T-cell (primary cell): ENCODE measurements around the gene RHOF. TPM values are rescaled to one million over a fixed set of nuclear protein-coding genes. Genes with fewer than 3 reads are reported as not detected.
A peak's percentile ranks its signal among the peaks of the same experiment; 100 is the strongest.

Source experiments
- ATAC-seq, 4 experiments: fragments of 200-7000 bp in 3 of 4; fragments of 150-1000 bp in 1 of 4; cut with Tn5 transposase; replicated peaks in 1 of 4; 1 replicate in 3 of 4; 2 replicates in 1 of 4; pipeline ENCODE4 v1.10.0; 2021; ENCODE audit warnings: moderate library complexity in 3 of 4, mild to moderate bottlenecking in 2 of 4, moderate number of reproducible peaks in 1 of 4
- CTCF ChIA-PET, 2 donors: fragments of 300-600 bp; sonication (Branson Sonifier 250); formaldehyde crosslinking; loops; one replicate each; lab custom pipeline; 2022; ENCODE audit warnings: antibody characterized with exemption in 2 of 2; lab: Charles Lee
- POLR2A ChIA-PET, 2 donors: fragments of 300-600 bp; sonication (Branson Sonifier 250); formaldehyde crosslinking; loops; one replicate each; lab custom pipeline; 2022; ENCODE audit warnings: antibody characterized with exemption in 2 of 2; lab: Charles Lee
- DNase-seq, 35 experiments: peaks; one replicate each; pipeline versions ENCODE4 v3.0.0 to v3.0.0-alpha.2; 2013 to 2023
- H3K27ac ChIP-seq: one replicate; pipeline ENCODE4 v1.5.1; 2013; ENCODE audit warnings: low read length
- H3K27me3 ChIP-seq, 2 experiments: replicated peaks in 1 of 2; 1 replicate in 1 of 2; 2 replicates in 1 of 2; pipeline versions ENCODE4 v1.6.1 to v1.7.0; 2013; ENCODE audit warnings: low read length in 1 of 2, mixed read lengths in 1 of 2; ENCODE audit not compliant: control insufficient read depth in 2 of 2, insufficient read depth in 2 of 2; ENCODE audit errors: extremely low read depth in 1 of 2
- H3K36me3 ChIP-seq, 2 donors: 1 replicate in 1 of 2; 2 replicates in 1 of 2; pipeline versions ENCODE4 v1.6.1 to v1.7.0; 2013; ENCODE audit warnings: low read length in 1 of 2; ENCODE audit not compliant: control insufficient read depth in 2 of 2, insufficient read depth in 1 of 2; ENCODE audit errors: extremely low read depth in 1 of 2
- H3K4me1 ChIP-seq, 2 experiments: 1 replicate in 1 of 2; 2 replicates in 1 of 2; pipeline versions ENCODE4 v1.6.1 to v1.7.0; 2013; ENCODE audit warnings: low read length in 2 of 2, mixed read lengths in 1 of 2; ENCODE audit not compliant: insufficient read depth in 2 of 2, control insufficient read depth in 1 of 2; ENCODE audit errors: extremely low read depth in 1 of 2
- H3K4me3 ChIP-seq, 2 donors: 1 replicate in 1 of 2; 2 replicates in 1 of 2; pipeline versions ENCODE4 v1.5.1 to v1.7.0; 2013; ENCODE audit warnings: mild to moderate bottlenecking in 2 of 2, low read length in 1 of 2, moderate library complexity in 1 of 2; ENCODE audit not compliant: control insufficient read depth in 1 of 2; ENCODE audit errors: extremely low read depth in 1 of 2
- H3K9me3 ChIP-seq: 2 replicates; pipeline ENCODE4 v1.7.0; 2013
- H3K27ac Mint-ChIP-seq, 2 donors: one replicate each; pipeline ENCODE4 v1.8.0; 2020 to 2021; ENCODE audit warnings: mild to moderate bottlenecking in 2 of 2, mixed read lengths in 2 of 2
- H3K27me3 Mint-ChIP-seq, 2 donors: one replicate each; pipeline ENCODE4 v1.8.0; 2021 to 2022; ENCODE audit warnings: mixed read lengths in 2 of 2
- H3K36me3 Mint-ChIP-seq: one replicate; pipeline ENCODE4 v1.8.0; 2021; ENCODE audit warnings: mixed read lengths
- H3K4me1 Mint-ChIP-seq, 3 donors: one replicate each; pipeline ENCODE4 v1.8.0; 2020 to 2022; ENCODE audit warnings: mixed read lengths in 3 of 3, mild to moderate bottlenecking in 1 of 3
- H3K4me3 Mint-ChIP-seq, 3 donors: one replicate each; pipeline ENCODE4 v1.8.0; 2020 to 2022; ENCODE audit warnings: mild to moderate bottlenecking in 3 of 3, mixed read lengths in 3 of 3, moderate library complexity in 3 of 3
- H3K9me3 Mint-ChIP-seq, 3 donors: one replicate each; pipeline ENCODE4 v1.8.0; 2020 to 2022; ENCODE audit warnings: mixed read lengths in 3 of 3
- WGBS: methylation state at CpG from one replicate; pipeline ENCODE4 v1.1.5; 2013; ENCODE audit warnings: missing lambda C conversion rate; ENCODE audit not compliant: insufficient coverage; 5-methylcytosine and 5-hydroxymethylcytosine counted together
- total RNA-seq, 35 experiments: library from RNA in 6 of 35; stranded (reverse) in 6 of 35; fragments of 120-200 nt in 1 of 35; gene quantifications; one replicate each; pipeline versions ENCODE4 v1.2.1 to v1.2.4 and lab custom pipeline; 2013 to 2026

Gene RHOF
- total RNA-seq, 5 donors from 2014 or later (not counting 1 experiment from before 2014, with no cell fraction given), result 137 to 158 (median 145) TPM

DNA sequence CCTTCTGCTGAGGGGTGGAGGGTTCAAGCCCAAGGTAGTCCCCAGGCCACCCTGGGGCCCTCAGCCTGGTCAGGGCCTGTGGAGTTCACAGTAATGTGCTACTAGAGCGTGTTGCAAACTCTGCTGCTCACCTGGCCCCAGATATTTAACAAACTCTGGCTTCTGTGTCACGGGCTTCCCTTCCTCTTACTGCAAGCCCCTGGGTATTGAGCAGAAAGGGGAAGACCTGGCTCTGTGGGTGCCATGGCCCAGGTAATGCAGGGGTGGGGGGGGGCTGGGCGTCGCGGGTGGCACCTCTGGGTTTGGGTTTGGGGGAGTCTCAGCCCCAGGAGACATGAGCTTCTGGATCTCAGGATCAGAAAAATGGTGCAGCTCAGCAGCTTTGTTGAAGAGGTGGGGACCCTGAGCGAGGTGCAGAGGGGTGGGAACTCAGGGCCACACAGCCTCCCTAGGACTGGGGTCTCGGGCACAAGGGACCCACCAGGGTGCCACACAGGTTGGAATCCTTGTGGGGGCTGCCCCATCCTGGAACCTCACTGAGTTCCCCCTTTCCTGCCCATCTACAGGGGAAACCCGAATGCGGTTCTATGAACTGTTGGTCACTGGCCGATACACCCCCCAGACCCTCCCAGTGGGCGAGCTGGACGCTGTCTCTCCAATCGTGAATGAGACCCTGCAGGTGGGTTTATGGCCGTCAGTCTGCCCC lies 14.3 kb upstream of the RHOF start:
- peaks cover 0 to 46% of the 10 kb centered on the region in 2 donors for H3K36me3 ChIP-seq
- Mint-ChIP-seq H3K27me3 (no peaks in the 10 kb centered on the region), H3K4me1 (peaks cover 42 to 61% (median 44%) of the 10 kb centered on the region in 3 donors), H3K4me3 (peak overlapping the region; percentile 92 to 98 (median 98)), H3K9me3 (no peaks in the 10 kb centered on the region), H3K36me3 (peaks cover 23% of the 10 kb centered on the region), H3K27ac (peak overlapping the region; percentile 79 to 82)
- WGBS, result 61% methylated on average over 5 of the region's 14 CpGs
- H3K4me3 ChIP-seq, result no peak overlapping the region
- DNase-seq (no peak), ATAC-seq (no peak)
- peak overlapping the region; percentile 40 for H3K27ac ChIP-seq
- H3K9me3 ChIP-seq, result no peaks in the 10 kb centered on the region
- H3K27me3 ChIP-seq, result no peaks in the 10 kb centered on the region
- H3K4me1 ChIP-seq, result peaks cover 25 to 80% of the 10 kb centered on the region in 2 experiments
- POLR2A ChIA-PET, result interaction anchor here in 1 of 2 donors (0.5 to 0.7 kb wide), 3 partner anchors 12 to 228 kb away, joined by 3 to 4 read pairs (median 3); partner anchors contain the start of gene PSMD9
- CTCF ChIA-PET, result interaction anchor here (0.6 to 13.1 kb wide), 4 partner anchors 12 to 116 kb away, joined by 3 to 344 read pairs (median 48); partner anchors contain the start of gene RHOF (in 2 of the 2)

GRCh38 chr12:121806546-121807423 lies 13.3 kb upstream of the RHOF start:
- CTCF ChIA-PET, result interaction anchor here (0.5 to 13.1 kb wide), 5 partner anchors 11 to 384 kb away, joined by 3 to 344 read pairs (median 4); partner anchors contain the start of gene RHOF (in 2 of the 2)
- H3K4me3 Mint-ChIP-seq, result peak overlapping the region; percentile 92 to 98 (median 98)
- H3K27me3 Mint-ChIP-seq, result no peaks in the 10 kb centered on the region
- POLR2A ChIA-PET, result interaction anchor here (0.5 to 1.4 kb wide), 8 partner anchors 11 to 128 kb away, joined by 3 to 11 read pairs (median 4); partner anchors contain the start of gene PSMD9 (in 1 of the 2)
- no peaks in the 10 kb centered on the region for H3K9me3 Mint-ChIP-seq
- peaks cover 39 to 57% (median 46%) of the 10 kb centered on the region in 3 donors for H3K4me1 Mint-ChIP-seq
- peak overlapping the region; percentile 71 to 82 for H3K4me3 ChIP-seq
- peak overlapping the region; percentile 40 for H3K27ac ChIP-seq
- peaks cover 25% of the 10 kb centered on the region for H3K36me3 Mint-ChIP-seq
- peaks cover 0 to 46% of the 10 kb centered on the region in 2 donors for H3K36me3 ChIP-seq
- DNase-seq (no peak), ATAC-seq (no peak)
- H3K27ac Mint-ChIP-seq, result peak overlapping the region; percentile 94 to 99
- H3K27me3 ChIP-seq, result no peaks in the 10 kb centered on the region
- H3K9me3 ChIP-seq, result no peaks in the 10 kb centered on the region
- 58% methylated on average over 12 of the region's 21 CpGs for WGBS
- H3K4me1 ChIP-seq, result peaks cover 25 to 71% of the 10 kb centered on the region in 2 experiments

DNA sequence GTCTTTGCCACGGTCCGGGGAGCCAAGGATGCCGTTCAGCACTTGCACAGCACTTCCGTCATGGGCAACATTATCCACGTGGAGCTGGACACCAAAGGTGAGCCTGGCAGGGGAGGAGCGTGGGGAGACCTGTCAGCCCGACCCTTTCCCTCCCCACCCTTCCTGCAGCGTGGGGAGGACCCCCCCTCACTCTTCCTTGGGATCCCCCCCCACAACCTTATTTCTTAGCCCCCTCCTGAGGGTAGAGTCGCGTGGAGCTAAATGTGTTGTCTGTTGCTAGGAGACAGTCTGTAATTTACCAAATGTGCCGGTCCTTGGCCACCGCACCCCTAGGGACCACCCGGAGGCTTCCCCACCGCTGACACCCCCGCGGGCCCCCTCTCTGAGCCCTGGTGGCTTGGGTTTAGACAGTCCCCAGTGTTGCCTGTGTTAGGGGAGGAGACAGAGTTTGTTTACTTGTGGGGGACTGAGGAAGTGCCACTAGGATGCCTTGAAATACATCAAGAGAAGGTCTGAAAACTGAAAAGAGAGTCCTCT lies 12.6 kb upstream of the RHOF start:
- ATAC-seq (peak in 3 of 4 experiments; percentile 8 to 10 (median 9)), DNase-seq (peak in 14 of 35 experiments; percentile 30 to 63 (median 51))
- Mint-ChIP-seq H3K36me3 (peaks cover 30% of the 10 kb centered on the region), H3K4me1 (peaks cover 32 to 51% (median 45%) of the 10 kb centered on the region in 3 donors), H3K9me3 (no peaks in the 10 kb centered on the region), H3K4me3 (peak overlapping the region; percentile 92 to 98 (median 98)), H3K27me3 (no peaks in the 10 kb centered on the region), H3K27ac (peak overlapping the region; percentile 94 to 99)
- POLR2A ChIA-PET, result interaction anchor here (0.6 to 2.5 kb wide), 7 partner anchors 10 to 285 kb away, joined by 3 to 11 read pairs (median 7); no protein-coding TSS in a partner anchor
- Histone ChIP-seq H3K36me3 (peaks cover 0 to 40% of the 10 kb centered on the region in 2 donors), H3K27me3 (no peaks in the 10 kb centered on the region), H3K4me1 (peaks cover 20 to 64% of the 10 kb centered on the region in 2 experiments), H3K4me3 (peak overlapping the region; percentile 71 to 82), H3K27ac (peak overlapping the region; percentile 40), H3K9me3 (no peaks in the 10 kb centered on the region)
- WGBS, result 0% methylated on average over 2 of the region's 16 CpGs
- CTCF ChIA-PET, result interaction anchor here (0.5 to 13.1 kb wide), 6 partner anchors 10 to 1477 kb away, joined by 3 to 344 read pairs (median 4); partner anchors contain the start of gene RHOF (in 2 of the 2)

GRCh38 chr12:121805171-121806008 lies 11.9 kb upstream of the RHOF start:
- Mint-ChIP-seq H3K27ac (peak overlapping the region; percentile 98 to 100), H3K36me3 (peaks cover 25% of the 10 kb centered on the region), H3K9me3 (no peaks in the 10 kb centered on the region), H3K4me1 (peaks cover 25 to 44% (median 40%) of the 10 kb centered on the region in 3 donors), H3K4me3 (peak overlapping the region; percentile 92 to 98 (median 98)), H3K27me3 (no peaks in the 10 kb centered on the region)
- Histone ChIP-seq H3K4me3 (peak overlapping the region; percentile 71 to 82), H3K36me3 (peaks cover 0 to 33% of the 10 kb centered on the region in 2 donors), H3K27ac (peak overlapping the region; percentile 40), H3K4me1 (peaks cover 16 to 58% of the 10 kb centered on the region in 2 experiments), H3K9me3 (no peaks in the 10 kb centered on the region), H3K27me3 (no peaks in the 10 kb centered on the region)
- DNase-seq (peak in 3 of 35 experiments; percentile 41 to 49 (median 42)), ATAC-seq (no peak)
- POLR2A ChIA-PET, result interaction anchor here (0.6 to 2.5 kb wide), 7 partner anchors 9 to 286 kb away, joined by 3 to 11 read pairs (median 3); partner anchors contain the start of gene RHOF (in 1 of the 2)
- CTCF ChIA-PET, result interaction anchor here (0.5 to 13.1 kb wide), 6 partner anchors 9 to 1477 kb away, joined by 3 to 344 read pairs (median 6); partner anchors contain the start of gene RHOF (in 2 of the 2)
- WGBS, result no CpG with 5 or more reads among the region's 45 CpGs
